Ovary (tissue), 9 donors: ENCODE results near the gene SYT8. TPM values are rescaled to one million over a fixed set of nuclear protein-coding genes. Genes with fewer than 3 reads are reported as not detected.

Source experiments
- DNase-seq, 5 donors: peaks; one replicate each; pipeline ENCODE4 v3.0.0-alpha.2; 2019 to 2020
- H3K27ac ChIP-seq, 2 donors: fragments of 200-600 bp; one replicate each; pipeline versions ENCODE4 v1.5.1 to v1.8.0; 2019 to 2022
- H3K27me3 ChIP-seq: fragments of 200-600 bp; one replicate; pipeline ENCODE4 v1.8.0; 2022
- H3K36me3 ChIP-seq: fragments of 200-600 bp; sonication (generic); one replicate; pipeline ENCODE4 v1.5.1; 2019
- H3K4me1 ChIP-seq: one replicate; pipeline ENCODE4 v1.8.1; 2013; ENCODE audit warnings: mild to moderate bottlenecking, moderate library complexity; ENCODE audit not compliant: insufficient read depth
- H3K4me3 ChIP-seq: fragments of 200-600 bp; sonication (generic); one replicate; pipeline ENCODE4 v1.5.1; 2017
- H3K9me3 ChIP-seq, 2 donors: fragments of 200-600 bp in 1 of 2; sonication (generic) in 1 of 2; one replicate each; pipeline versions ENCODE4 v1.5.1 to v1.8.1; 2013 to 2019; ENCODE audit warnings: mild to moderate bottlenecking in 1 of 2, moderate library complexity in 1 of 2
- CTCF ChIP-seq, 3 donors: fragments of 450-650 bp in 2 of 3; fragments of 200-600 bp in 1 of 3; IDR thresholded peaks; one replicate each; pipeline versions ENCODE4 v1.5.1 to v1.8.0; 2016 to 2022; ENCODE audit warnings: antibody characterized with exemption in 3 of 3, mild to moderate bottlenecking in 1 of 3
- EP300 ChIP-seq: sonication (generic); formaldehyde crosslinking; IDR thresholded peaks from one replicate; pipeline ENCODE4 v1.6.1; 2017; ENCODE audit warnings: antibody characterized with exemption
- POLR2A ChIP-seq: fragments of 450-650 bp; IDR thresholded peaks from one replicate; pipeline ENCODE4 v1.6.1; 2017; ENCODE audit warnings: antibody characterized with exemption, mild to moderate bottlenecking, moderate library complexity
- WGBS, 3 donors: extraction: QIAGEN DNeasy Blood & Tissue Kit in 1 of 3; methylation state at CpG; one replicate each; pipeline versions ENCODE4 v1.1.5 to v1.1.7; 2013 to 2017; 5-methylcytosine and 5-hydroxymethylcytosine counted together
- intact Hi-C, 4 donors: fragments of 100-400 bp; cut with DNase I; formaldehyde crosslinking; loops; one replicate each; pipeline versions ENCODE4 v1.11.0 to v1.15.1; 2022 to 2023
- polyA plus RNA-seq, 2 donors: library from polyadenylated mRNA; stranded (reverse); fragments of 200-250 nt in 1 of 2; fragments of 350-450 nt in 1 of 2; fragmentation: Illumina TruSeq in 1 of 2; extraction: RNeasy Lipid Tissue Mini Kit (QIAGEN cat#74804) in 1 of 2; gene quantifications; one replicate each; pipeline ENCODE4 v1.2.3, GENCODE V29; 2013 to 2014
- total RNA-seq, 7 donors: library from RNA; depleted of rRNA in 2 of 7; stranded (reverse); fragments of >200 nt in 2 of 7; fragmentation: NEBNext Ultra II Directional in 3 of 7; extraction: Animal tissue kit (Norgen Biotek cat#: 25700) in 3 of 7; gene quantifications; one replicate each; pipeline versions ENCODE4 v1.1.0 to v1.2.4, GENCODE V29; 2016 to 2023
- donor health status: DM: no; HTN: no; CAD: no; lungs with moderate emphysema.
- donor health status: DM: no; HTN: no; CAD: no.
- donor health status: Bipolar disorder and iron deficiency.
- donor health status: DM: yes; HTN: yes; CAD: no.
- donor health status: DM: no; HTN: no; CAD: no.
- donor health status: DM: yes; HTN: yes; CAD: no.

Gene SYT8
- total and polyA plus RNA-seq, 9 donors = 0.24 to 2.4 TPM; not detected in 7

- H3K27ac ChIP-seq = no peak overlapping the region
- peaks cover 21% of the 10 kb centered on the region for H3K4me1 ChIP-seq
- no peak overlapping the region for H3K4me3 ChIP-seq
Measured at GRCh38 chr11:1866776-1867175, 32.0 kb downstream of the SYT8 start.

GRCh38 chr11:1867381-1867780 is 32.6 kb downstream of the SYT8 start:
- Histone ChIP-seq H3K27ac (no peak overlapping the region), H3K27me3 (no peaks in the 10 kb centered on the region), H3K9me3 (no peaks in the 10 kb centered on the region), H3K4me1 (peaks cover 21% of the 10 kb centered on the region), H3K36me3 (no peaks in the 10 kb centered on the region), H3K4me3 (no peak overlapping the region)
- TF ChIP-seq CTCF (IDR thresholded peaks at IDR 0.05) (no peak), EP300 (no peak), POLR2A (no peak)
- intact Hi-C loops = no loop called here
- no peak for DNase-seq
- 64 to 71% (median 68%) methylated on average over 7 to 8 of the region's 8 CpGs for WGBS, 3 donors

More at GRCh38 chr11:1866776-1867175, 32.0 kb downstream of the SYT8 start:
- Histone ChIP-seq H3K27me3 (no peaks in the 10 kb centered on the region), H3K36me3 (no peaks in the 10 kb centered on the region), H3K9me3 (no peaks in the 10 kb centered on the region)
- TF ChIP-seq POLR2A = no peak
- TF ChIP-seq EP300 = no peak
- TF ChIP-seq CTCF (IDR thresholded peaks at IDR 0.05) = no peak
- intact Hi-C loops = no loop called here
- no peak for DNase-seq
- 81 to 93% (median 85%) methylated on average over 15 of the region's 15 CpGs for WGBS, 3 donors

- H3K27me3 ChIP-seq = no peaks in the 10 kb centered on the region
- TF ChIP-seq CTCF (IDR thresholded peaks at IDR 0.05) (no peak), EP300 (no peak), POLR2A (no peak)
- H3K9me3 ChIP-seq = no peaks in the 10 kb centered on the region
- no peak for DNase-seq
- no peak overlapping the region for H3K4me3 ChIP-seq
- WGBS, 3 donors = 83 to 92% (median 91%) methylated on average over 8 to 14 of the region's 14 CpGs
- H3K36me3 ChIP-seq = no peaks in the 10 kb centered on the region
- no peak overlapping the region for H3K27ac ChIP-seq
- intact Hi-C loops = no loop called here
- peaks cover 20% of the 10 kb centered on the region for H3K4me1 ChIP-seq
Measured at GRCh38 chr11:1868056-1868635, 33.4 kb downstream of the SYT8 start.

GRCh38 chr11:1868636-1869291 is 34.0 kb downstream of the SYT8 start:
- no peak for DNase-seq
- H3K4me1 ChIP-seq = peaks cover 13% of the 10 kb centered on the region

More at GRCh38 chr11:1868636-1869291, 34.0 kb downstream of the SYT8 start:
- WGBS, 3 donors = 62 to 65% (median 63%) methylated on average over 13 to 25 of the region's 25 CpGs
- TF ChIP-seq POLR2A = no peak
- TF ChIP-seq CTCF (IDR thresholded peaks at IDR 0.05) = no peak
- no peak for TF ChIP-seq EP300
- peak overlapping the region; percentile 11 for H3K4me3 ChIP-seq
- no peaks in the 10 kb centered on the region for H3K9me3 ChIP-seq
- no peaks in the 10 kb centered on the region for H3K36me3 ChIP-seq
- intact Hi-C loops = no loop called here
- no peaks in the 10 kb centered on the region for H3K27me3 ChIP-seq
- H3K27ac ChIP-seq = no peak overlapping the region
